Cortex of kidney (tissue), 1 donor: ENCODE measurements around the gene TLE5.
A peak's percentile ranks its signal among the peaks of the same experiment; 100 is the strongest.
"Not testable (repeated sequence)": the region's sequence is repeated elsewhere in the genome, so short reads cannot be mapped to it uniquely, and the experiment has no call there.

Experiments
- DNase-seq: peaks from one replicate; lab custom pipeline; 2025; lab: John Stamatoyannopoulos, UW

TLE5 gene

GRCh38 chr19:3045191-3045590 is 17.1 kb downstream of the TLE5 start:
- DNase-seq: no peak

DNA sequence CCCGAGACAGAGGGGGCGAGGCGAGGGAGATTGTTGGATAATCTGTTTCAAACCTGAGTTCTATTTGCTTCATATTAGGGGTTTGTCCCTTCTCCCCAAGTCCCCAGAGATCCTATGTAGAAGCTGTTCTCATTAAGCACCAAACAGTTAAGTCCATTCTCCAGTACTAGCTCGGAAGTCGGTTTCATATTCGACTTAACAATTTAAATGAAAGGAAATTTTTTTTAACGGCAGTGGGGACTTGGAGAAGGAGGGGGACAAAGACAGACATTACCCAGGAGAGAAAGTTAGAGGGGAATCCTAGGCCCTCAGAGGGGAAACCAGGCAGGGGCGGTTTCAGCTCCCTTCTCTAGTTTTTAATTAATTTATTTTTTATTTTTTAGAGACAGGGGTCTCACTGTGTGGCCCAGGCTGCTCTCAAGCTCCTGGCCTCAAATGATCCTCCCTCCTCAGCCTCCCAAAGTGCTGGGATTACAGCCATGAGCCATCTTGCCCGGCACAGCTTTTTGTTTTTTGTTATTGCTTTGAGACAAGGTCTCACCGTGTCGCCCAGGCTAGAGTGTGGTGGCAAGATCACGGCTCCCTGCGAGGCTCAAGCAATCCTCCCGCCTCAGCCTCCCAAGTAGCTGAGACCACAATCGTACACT is 19.6 kb downstream of the TLE5 start:
- DNase-seq: no peak

DNA sequence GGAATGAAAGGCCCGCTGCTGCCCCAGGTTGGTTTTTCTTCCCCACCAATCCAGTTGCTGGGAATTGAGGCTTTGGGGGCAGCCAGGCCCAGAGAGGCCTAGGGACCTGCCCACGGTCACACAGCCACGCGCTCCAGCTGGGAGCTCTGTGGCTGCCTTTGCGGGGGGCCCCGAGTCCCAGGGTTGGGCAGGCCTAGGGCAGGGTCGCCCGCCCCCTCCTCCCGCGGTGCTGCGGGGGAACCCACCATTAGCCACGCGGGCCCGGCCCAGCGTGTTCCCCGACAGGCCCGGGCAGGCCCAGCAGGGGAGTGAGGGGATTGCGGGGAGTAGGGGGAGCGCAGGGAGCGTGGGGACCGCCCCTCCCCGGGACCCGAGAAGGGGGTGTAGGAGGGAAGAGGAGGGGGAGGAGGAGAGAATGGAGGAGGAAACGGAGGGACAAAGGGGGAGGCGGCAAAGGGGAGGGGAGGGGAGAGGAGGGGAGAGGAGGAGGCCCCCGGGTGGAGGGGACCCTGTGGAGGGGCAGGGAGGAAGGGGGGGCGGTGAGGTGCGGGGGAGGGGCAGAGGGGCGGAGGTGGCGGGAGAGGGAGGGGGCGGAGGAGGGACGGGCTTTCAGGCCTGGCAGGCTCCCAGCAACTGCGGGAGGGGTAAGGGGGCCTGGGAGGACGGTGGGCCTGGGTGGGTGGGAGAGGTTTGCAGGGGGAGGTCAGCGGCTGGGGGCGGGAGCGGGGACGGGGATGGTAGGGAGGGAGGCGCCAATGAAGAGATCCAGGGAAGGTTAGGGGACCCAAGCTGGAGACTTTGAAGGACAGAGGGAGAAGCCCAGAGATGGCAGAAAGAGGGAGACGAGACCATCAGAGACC is 20.3 kb downstream of the TLE5 start:
- no peak for DNase-seq

DNA sequence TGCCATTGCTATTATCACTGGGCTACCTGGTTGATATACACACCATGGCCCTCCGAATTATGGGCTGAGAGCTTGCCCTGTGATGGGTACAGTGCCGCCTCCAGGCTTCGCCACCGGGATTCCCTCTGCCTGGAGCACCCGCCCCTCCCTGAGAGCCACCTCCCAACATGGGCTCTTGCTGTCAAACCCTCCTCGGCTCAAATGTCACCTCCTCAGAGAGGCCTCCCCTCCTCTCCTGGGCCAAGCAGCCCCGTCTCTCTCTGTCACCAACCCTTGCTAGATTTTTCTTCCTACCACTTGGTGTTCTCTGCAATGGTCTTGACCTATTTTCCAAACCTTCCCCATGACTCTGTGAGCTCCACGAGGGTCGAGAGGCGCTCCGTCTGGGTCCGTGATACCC is 21.0 kb downstream of the TLE5 start:
- DNase-seq: no peak

DNA sequence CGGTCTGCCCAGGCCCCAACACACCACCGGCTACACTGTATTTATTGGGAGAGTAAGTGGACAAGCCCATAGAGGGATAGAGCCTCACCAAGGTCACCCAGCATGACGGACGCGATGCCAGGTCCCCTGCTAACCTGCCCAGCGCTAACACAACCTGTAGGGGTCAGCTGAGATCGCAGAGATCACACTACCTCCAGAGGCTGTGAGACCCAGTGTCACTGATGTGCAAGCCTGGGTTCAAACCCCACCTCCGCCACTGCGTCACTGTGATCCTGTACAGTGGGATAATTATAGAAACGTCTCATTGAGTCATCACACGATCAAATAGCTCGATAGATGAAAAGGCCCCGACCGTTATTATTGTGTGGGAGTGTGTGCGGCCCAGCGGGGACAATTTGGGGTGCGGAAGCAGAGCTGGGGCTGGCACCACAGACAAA is 22.6 kb downstream of the TLE5 start:
- DNase-seq: no peak

GRCh38 chr19:3039125-3039524 is 23.2 kb downstream of the TLE5 start:
- DNase-seq: no peak

- no peak for DNase-seq
Observed at GRCh38 chr19:3038214-3038613, 24.1 kb downstream of the TLE5 start.

DNA sequence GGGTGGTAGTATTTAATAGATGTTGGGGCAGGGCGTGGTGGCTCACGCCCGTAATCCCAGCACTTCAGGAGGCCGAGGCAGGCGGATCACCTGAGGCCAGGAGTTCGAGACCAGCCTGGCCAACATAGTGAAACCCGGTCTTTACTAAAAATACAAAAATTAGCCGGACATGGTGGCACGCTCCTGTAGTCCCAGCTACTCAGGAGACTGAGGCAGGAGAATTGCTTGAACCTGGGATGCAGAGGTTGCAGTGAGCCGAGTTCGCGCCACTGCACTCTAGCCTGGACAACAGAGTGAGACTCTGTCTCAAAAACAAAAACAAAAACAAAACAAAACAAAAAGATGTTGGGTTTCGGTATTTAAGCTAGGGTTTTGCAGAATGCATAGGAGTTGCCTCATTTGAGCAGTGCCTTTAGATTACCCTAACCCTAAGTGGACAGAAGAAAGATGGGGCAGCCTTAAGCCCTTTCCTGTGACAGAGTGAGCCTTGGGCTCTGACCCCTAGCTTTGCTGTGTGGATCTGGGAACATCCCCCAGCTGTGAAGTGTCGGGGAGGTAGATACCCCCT is 25.2 kb downstream of the TLE5 start:
- not testable (repeated sequence) for DNase-seq

DNA sequence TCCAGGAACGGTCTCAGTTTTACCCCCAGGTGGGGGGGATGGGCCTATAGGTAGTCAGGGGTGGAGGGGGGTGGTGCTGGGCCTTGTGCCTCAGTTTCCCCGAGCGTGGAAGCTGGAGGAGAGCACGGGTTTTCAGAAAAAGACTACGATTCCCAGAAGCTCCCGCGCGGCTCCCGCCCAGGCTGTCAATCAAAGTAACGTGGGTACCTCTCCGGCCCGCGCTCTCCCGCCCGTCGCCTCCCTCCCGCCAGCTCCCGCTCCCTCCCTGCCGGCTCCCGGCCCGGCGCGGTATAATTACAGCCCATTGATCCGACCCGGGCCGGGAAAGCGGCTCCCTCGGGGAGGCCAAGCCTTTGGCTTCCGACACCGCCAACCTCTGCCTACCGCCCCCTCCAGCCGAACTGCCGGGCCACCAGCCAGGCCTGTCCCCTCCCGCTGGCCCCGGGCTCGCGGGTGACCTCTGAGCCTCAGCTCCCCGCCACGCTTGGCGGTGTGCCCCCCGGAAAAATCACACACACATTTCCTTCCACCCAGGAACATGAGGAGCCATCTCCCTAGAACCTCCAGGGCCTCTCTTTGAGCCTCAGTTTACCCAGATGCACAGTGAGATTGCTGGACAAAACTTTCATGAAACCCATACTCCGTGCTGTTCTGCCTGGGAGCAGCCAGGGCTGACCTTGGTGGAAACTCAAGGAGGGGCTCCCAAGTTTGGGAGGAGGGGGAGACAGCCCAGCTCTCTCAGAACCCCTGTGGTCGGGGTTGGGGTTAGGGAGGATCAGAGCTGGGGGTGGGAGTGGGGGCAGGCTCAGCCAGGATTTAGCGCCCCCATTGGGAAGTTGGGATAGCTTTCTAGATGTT is 25.9 kb downstream of the TLE5 start:
- DNase-seq: peak; percentile 69

- DNase-seq: peak; percentile 59
Observed at GRCh38 chr19:3035542-3036118, 26.7 kb downstream of the TLE5 start.

DNA sequence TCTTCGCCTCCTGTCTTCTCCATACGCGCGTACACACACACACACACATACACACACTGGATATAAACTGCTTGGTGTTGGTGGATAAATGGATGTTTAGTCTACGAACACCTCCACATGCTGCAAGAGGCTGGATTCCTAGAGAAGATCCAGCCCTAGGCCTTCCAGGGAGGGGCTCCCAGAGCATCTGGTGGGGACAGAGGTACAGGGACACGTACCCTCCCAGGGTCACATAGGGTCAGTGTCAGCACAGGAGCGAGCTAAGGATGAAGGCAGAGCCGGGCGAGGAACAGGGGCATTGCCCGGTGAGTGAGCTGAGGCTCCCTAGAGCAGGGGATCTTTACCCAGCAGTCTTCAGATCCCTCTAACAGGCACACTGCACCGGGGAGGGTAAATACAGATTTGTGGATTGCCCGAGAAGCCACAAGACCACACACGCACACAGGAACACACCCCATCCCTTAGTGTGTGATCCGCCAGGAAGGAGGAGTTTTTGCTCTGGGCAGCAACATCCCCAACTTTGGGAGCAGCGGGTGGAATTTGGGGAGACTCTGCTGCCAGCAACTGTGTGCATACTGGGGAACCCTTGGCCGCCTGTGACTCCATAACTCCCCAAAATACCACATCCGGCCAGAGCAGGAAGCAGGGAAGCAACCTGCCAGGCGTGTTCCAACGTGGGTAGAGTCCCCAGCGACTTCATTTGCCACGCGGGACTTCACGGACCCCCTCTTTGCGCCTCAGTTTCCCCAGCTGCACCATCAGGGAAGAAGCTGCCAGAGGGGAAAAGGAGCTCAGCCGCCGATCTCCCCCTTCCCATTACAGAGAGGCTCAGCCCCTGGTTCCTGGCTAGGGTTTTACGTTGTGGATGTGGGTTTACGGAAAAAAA is 27.4 kb downstream of the TLE5 start:
- no peak for DNase-seq

GRCh38 chr19:3034406-3034655 is 28.0 kb downstream of the TLE5 start:
- DNase-seq: no peak

DNA sequence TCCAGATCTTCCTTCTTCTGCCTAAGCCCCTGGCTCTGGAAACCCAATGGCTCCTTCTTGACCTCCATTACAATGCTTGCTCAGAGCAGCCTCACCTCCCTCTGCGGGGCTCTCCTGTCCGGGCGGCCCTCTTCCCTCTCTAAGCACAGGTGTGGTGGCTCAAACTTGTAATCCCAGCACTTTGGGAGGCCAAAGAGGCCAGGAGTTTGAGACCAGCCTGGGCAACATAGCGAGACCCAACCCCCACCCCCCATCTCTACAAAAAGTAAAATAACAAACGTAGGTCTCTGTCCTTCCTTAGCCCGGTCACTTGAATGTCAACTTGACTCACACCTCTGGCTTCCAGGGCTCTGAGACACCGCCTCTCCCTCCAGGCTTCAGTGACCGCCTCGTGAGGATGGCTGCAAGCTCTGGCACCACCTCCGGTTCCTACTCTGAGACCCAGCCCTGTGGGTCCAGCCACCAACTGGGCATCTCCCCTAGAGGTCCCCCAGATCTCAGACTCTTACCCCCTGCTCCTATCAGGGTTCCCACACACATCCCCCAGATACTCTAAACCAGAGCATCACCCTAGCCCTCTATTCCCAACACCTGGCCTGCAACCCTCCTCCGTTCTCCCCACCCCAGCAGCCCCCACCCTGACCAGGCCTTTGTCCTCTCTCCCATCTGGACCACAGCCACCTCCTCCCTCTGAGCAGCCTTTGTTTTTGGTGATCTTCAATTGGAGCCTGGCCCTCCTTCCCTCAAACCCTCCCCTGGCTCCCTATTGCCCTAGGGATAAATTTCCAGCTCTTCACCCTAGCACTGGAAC is 28.5 kb downstream of the TLE5 start:
- DNase-seq: no peak

DNA sequence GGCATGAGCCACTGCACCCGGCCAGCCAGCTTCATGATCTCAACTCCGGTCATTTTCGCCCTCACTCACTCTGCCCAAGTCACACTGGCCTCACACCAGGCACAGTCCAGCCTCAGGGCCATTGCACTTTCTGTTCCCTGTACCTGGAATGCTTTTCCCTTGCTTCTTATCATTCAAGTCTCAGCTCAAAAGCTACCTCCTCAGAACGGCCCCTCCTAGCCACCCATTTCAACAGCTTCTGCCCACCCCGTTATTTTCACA is 30.8 kb downstream of the TLE5 start:
- no peak for DNase-seq

DNA sequence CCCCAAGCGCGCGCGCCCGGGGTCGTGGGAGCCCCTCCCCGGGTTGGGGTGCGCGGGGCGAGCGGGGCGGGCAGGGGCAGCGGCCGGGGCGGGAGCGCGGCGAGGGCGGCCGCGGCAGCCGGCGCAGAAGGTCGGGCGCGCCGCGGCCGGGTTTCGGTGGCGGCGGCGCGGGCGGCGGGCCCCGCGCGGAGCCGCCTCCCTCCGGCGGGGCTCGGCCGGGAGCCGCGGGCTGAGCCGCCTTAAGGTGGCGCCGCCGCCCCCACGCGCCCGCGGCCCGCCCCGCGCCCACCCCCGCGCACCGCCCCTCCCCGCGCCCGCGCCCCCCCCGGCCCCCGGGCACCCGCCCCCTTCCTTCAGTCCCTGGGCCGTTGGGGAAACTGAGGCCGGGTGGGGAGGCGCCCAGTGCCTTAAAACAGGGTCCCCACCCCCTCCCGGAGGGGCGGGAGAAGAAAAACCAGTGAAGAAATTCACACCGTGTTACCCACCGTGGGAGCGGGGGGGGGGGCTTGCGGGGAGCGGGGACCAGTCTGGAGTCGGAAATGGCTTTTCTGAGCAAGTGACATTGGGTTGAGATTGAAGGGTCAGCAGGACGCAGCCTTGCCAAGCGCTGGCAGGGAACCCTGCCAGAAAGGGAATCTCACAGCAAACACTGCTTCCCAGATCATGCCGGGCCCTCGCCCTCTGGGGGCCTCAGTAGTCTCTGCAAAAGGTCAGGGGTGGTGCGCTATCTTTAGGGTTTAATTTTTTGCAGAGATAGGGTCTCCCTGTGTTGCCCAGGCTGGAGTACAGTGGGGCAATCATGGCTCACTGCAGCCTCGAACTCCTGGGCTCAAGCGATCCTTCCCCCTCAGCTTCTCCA is 33.0 kb downstream of the TLE5 start, which contains the start of gene TLE2:
TLE2 (minus strand) TSS at position 216 of the 859 bp plus-strand sequence. CDS start 376 bp downstream, outside the sequence.
- DNase-seq: no peak

GRCh38 chr19:3028305-3029064 is 33.8 kb downstream of the TLE5 start:
- DNase-seq: no peak

DNA sequence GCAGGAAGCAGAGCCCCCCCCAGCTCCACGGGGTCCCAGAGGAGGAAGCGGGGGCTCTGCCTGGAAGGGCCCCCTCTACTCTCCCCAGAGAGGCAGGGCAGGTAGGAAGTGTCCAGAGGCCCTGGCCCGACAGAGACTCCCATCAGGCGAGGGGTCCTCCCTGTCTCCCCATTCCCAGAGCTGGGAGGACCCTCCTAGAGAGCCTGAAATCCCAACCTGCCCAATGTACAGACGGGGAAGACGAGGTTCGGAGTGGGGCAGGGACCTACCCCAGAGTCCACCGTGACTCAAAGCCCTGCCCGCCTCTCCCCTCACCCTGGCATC is 34.4 kb downstream of the TLE5 start:
- DNase-seq: no peak

- no peak for DNase-seq
Observed at GRCh38 chr19:3027292-3027691, 35.0 kb downstream of the TLE5 start.

DNA sequence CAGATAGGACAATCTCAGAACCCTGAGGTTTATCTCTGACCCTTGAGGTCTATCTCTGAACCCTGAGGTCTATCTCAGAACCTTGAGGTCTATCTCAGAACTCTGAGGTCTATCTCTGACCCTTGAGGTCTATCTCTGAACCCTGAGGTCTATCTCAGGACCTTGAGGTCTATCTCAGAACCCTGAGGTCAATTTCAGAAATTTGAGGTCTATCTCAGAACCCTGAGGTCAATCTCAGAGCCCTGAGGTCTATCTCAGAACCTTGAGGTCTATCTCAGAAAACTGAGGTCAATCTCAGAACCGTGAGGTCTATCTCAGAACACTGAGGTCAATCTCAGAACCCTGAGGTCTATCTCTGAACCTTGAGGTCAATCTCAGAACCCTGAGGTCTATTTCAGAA is 35.5 kb downstream of the TLE5 start:
- no peak for DNase-seq
